C4-2B (cell line): ENCODE results near the gene DUSP1.

Source experiments
- ZFX ChIP-seq: fragments of 450-650 bp; IDR thresholded peaks from 2 replicates; pipeline ENCODE4 v1.6.1; 2017
- TF ChIP-seq, protein P1 (sequence below): fragments of 450-650 bp; conservative IDR thresholded peaks from 2 replicates; pipeline ENCODE4 v1.5.1; 2017; ENCODE audit warnings: mild to moderate bottlenecking

DNA sequence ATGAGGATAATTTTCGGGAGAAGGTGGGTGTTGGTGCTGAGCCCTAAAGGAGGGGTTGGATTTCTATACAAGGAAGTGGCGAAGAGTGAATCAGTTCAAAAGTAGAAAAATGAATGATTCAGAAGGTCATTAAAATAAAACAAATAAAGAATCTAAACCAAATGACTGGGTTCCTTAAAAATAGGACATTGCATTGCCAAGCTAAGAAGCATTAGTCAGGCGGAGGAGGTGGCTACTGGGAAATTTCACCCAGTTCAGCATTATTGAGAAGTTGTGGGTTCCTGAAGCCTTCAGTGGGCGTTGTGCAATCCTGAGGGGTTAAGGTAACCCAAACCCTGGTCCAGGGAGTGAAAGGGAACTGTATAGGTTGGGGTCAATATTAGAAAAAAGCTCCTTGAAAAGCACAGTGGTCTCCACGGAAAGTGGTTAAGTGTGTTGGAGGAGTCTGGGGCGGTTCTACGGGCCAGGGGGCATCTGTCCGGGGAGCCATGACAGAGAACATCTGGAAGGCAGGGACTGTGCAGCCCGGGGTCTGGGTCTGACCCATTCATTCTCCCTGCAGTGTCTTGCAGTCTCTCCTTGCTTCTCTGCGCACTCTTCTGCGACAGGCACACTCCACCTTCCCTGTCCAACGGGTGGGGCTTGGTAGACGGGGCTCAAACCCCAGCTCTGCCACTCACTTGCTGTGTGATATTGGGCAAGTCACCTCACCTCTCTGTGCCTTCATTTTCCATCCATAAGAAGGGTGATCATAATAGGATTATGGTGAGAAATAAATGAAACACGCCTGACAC, 27.6 kb upstream of the DUSP1 start:
- TF ChIP-seq, protein P1, sequence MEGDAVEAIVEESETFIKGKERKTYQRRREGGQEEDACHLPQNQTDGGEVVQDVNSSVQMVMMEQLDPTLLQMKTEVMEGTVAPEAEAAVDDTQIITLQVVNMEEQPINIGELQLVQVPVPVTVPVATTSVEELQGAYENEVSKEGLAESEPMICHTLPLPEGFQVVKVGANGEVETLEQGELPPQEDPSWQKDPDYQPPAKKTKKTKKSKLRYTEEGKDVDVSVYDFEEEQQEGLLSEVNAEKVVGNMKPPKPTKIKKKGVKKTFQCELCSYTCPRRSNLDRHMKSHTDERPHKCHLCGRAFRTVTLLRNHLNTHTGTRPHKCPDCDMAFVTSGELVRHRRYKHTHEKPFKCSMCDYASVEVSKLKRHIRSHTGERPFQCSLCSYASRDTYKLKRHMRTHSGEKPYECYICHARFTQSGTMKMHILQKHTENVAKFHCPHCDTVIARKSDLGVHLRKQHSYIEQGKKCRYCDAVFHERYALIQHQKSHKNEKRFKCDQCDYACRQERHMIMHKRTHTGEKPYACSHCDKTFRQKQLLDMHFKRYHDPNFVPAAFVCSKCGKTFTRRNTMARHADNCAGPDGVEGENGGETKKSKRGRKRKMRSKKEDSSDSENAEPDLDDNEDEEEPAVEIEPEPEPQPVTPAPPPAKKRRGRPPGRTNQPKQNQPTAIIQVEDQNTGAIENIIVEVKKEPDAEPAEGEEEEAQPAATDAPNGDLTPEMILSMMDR: no peak
- TF ChIP-seq ZFX: no peak
